Measurements from ENCODE around the gene PKD2.

- TF ChIP-seq CTCF (IDR thresholded peaks at IDR 0.05; ENCODE audit: poor library complexity) (no peak), EZH2phosphoT487 (IDR thresholded peaks at IDR 0.05; ENCODE audit: low read depth, severe bottlenecking, unreplicated experiment) (no peak)
Measured at GRCh38 chr4:88008743-88009171, 1.3 kb downstream of the PKD2 start.

Data from hepatocyte (in vitro differentiated cells).